BJ (cell line): ENCODE data around the gene CENPO. TPM values are rescaled to one million over a fixed set of nuclear protein-coding genes. Genes with fewer than 3 reads are reported as not detected.

Experiments
- CTCF ChIA-PET: fragments of 350-600 bp; formaldehyde crosslinking; extraction: SDS; loops from one replicate; lab custom pipeline; 2021; ENCODE audit warnings: antibody characterized with exemption, inconsistent platforms; lab: Yijun Ruan, JAX
- POLR2A ChIA-PET: fragments of 300-600 bp; sonication (Branson Sonifier 250); formaldehyde crosslinking; extraction: SDS; loops from one replicate; lab custom pipeline; 2021; ENCODE audit warnings: antibody characterized with exemption; lab: Charles Lee
- DNase-seq: peaks from one replicate; pipeline ENCODE4 v3.0.0-alpha.2; 2011; ENCODE audit warnings: low read depth
- H3K27me3 ChIP-seq: 2 replicates; pipeline ENCODE4 v1.6.0; 2011; ENCODE audit warnings: low read length; ENCODE audit not compliant: control insufficient read depth, insufficient read depth
- H3K36me3 ChIP-seq: 2 replicates; pipeline ENCODE4 v1.5.1; 2011; ENCODE audit warnings: low read length; ENCODE audit not compliant: control insufficient read depth, insufficient read depth
- H3K4me3 ChIP-seq: 2 replicates; pipeline ENCODE4 v1.5.1; 2011; ENCODE audit warnings: low read depth, mild to moderate bottlenecking, control low read depth, low read length
- polyA plus RNA-seq: library from polyadenylated mRNA; depleted of rRNA; stranded (reverse); fragments of >200 nt; gene quantifications from 2 replicates; pipeline ENCODE4 v1.2.3, GENCODE V29; 2011
- TF ChIP-seq, protein P1 (sequence below): IDR thresholded peaks from 2 replicates; pipeline ENCODE4 v1.5.1; 2011; ENCODE audit warnings: low read depth, mild to moderate bottlenecking, control low read depth, inconsistent platforms, low read length, moderate library complexity; ENCODE audit not compliant: insufficient read depth

The CENPO gene
- polyA plus RNA-seq, 1 experiment: 19.4 TPM

DNA sequence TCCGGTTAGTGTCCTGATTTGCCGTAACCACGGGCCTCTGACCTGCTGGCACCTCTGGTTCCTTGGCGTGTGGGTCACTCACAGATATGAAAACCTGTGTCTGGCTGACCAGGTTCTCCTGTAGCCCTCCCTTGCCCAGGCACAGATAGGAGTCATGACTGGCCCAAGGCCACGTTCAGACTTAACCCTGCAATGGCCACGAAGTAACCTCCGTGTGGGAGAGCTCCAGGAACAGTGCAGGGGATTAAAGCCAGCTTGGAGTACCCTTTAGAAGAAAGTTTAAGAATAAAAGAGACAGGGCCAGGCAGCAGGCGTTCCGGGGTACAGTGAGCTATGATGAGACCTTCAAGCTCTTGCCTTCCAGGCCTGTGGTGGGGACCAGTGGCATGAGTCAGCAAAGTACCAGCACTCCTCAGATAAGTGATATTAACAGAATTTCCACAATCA lies 25.5 kb downstream of the CENPO start:
- DNase-seq: no peak
- ChIA-PET CTCF (interaction anchor here (1.1 to 4.1 kb wide), 3 partner anchors 9 to 409 kb away, joined by 4 to 20 read pairs (median 19); no protein-coding TSS in a partner anchor), POLR2A (no interaction called here)
- peaks cover 14% of the 10 kb centered on the region for H3K36me3 ChIP-seq
- TF ChIP-seq, protein P1, sequence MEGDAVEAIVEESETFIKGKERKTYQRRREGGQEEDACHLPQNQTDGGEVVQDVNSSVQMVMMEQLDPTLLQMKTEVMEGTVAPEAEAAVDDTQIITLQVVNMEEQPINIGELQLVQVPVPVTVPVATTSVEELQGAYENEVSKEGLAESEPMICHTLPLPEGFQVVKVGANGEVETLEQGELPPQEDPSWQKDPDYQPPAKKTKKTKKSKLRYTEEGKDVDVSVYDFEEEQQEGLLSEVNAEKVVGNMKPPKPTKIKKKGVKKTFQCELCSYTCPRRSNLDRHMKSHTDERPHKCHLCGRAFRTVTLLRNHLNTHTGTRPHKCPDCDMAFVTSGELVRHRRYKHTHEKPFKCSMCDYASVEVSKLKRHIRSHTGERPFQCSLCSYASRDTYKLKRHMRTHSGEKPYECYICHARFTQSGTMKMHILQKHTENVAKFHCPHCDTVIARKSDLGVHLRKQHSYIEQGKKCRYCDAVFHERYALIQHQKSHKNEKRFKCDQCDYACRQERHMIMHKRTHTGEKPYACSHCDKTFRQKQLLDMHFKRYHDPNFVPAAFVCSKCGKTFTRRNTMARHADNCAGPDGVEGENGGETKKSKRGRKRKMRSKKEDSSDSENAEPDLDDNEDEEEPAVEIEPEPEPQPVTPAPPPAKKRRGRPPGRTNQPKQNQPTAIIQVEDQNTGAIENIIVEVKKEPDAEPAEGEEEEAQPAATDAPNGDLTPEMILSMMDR: no peak
- H3K4me3 ChIP-seq: no peak overlapping the region
- H3K27me3 ChIP-seq: no peaks in the 10 kb centered on the region

GRCh38 chr2:24819442-24820174 lies 26.4 kb downstream of the CENPO start:
- DNase-seq: no peak
- no peaks in the 10 kb centered on the region for H3K27me3 ChIP-seq
- TF ChIP-seq, protein P1: no peak
- POLR2A ChIA-PET: no interaction called here
- H3K4me3 ChIP-seq: no peak overlapping the region
- peaks cover 14% of the 10 kb centered on the region for H3K36me3 ChIP-seq
- CTCF ChIA-PET: interaction anchor here (1.1 to 4.1 kb wide), 3 partner anchors 8 to 410 kb away, joined by 4 to 20 read pairs (median 19); no protein-coding TSS in a partner anchor

- ChIA-PET POLR2A (no interaction called here), CTCF (interaction anchor here (1.1 to 4.1 kb wide), 3 partner anchors 27 to 410 kb away, joined by 3 to 20 read pairs (median 4); partner anchors contain the start of genes CENPO and PTRHD1)
- peaks cover 14% of the 10 kb centered on the region for H3K36me3 ChIP-seq
These were observed 26.9 kb downstream of the CENPO start for GRCh38 chr2:24820175-24820513.

DNA sequence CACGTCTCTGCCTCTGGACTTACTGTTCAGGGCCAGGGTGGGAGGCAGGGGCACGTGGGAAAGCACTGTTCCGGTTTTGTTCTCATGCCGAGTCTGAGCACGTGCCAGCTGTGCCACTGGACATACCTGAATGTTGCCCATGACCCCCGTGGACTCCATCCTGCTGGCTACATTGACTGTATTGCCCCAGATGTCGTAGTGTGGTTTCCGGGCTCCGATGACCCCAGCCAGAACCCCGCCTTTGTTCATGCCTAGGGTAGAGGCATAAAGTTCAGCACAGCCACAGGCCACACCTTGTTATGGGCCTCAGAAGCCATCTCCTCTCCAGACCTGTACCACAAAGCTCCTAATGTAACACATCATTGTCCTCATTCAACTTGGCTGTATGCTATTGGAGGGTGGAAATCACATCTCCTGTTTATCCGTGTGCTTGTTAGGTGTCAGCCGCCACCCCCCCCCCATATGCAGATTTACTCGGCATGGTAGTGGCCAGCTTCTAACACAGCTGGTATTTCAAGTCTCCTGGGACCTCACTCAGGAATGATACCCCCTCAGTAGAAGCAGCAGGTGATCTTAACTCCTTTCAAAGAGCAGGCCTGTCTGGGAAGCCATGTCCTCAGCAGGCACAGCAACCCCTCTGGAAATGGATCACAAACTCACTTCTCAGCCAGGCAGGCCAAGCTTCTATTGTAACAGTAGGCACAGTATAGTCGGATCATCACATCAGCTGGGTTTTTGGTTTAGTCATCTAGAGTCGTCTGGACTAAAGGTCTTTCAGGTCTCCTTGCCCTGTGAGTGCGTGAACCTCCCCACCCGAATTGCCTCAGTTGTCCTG lies 27.6 kb downstream of the CENPO start:
- TF ChIP-seq, protein P1: no peak
- Histone ChIP-seq H3K36me3 (peaks cover 15% of the 10 kb centered on the region), H3K27me3 (no peaks in the 10 kb centered on the region), H3K4me3 (no peak overlapping the region)
- POLR2A ChIA-PET: no interaction called here
- DNase-seq: no peak
- CTCF ChIA-PET: interaction anchor here (1.1 to 4.1 kb wide), 3 partner anchors 28 to 411 kb away, joined by 3 to 20 read pairs (median 4); partner anchors contain the start of genes CENPO and PTRHD1

More at GRCh38 chr2:24820175-24820513, 26.9 kb downstream of the CENPO start:
- no peaks in the 10 kb centered on the region for H3K27me3 ChIP-seq
- no peak for DNase-seq
- no peak overlapping the region for H3K4me3 ChIP-seq
- TF ChIP-seq, protein P1: no peak

DNA sequence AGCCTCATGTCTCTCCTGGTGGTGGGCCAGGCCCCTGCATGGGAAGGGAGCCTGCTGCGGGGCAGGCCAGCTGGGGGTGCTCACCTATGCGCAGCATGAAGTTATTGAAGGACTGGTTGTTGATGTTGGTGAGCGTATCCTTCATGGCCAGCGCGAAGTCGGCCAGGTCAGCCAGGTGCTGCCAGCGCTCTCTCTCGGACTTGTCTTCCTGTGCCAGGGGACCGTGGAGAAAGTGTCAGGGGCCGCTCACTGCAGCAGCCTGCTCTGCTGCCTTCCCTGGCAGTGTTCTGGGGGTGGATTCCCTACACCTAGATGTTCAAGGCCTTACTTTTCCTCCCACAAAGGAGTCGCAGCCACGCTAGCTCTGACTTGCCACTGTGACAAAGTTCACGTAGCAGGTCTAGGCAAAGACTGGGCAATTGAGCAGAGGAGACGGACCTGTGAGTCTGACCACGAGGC lies 28.2 kb downstream of the CENPO start:
- Histone ChIP-seq H3K4me3 (no peak overlapping the region), H3K36me3 (peaks cover 15% of the 10 kb centered on the region), H3K27me3 (no peaks in the 10 kb centered on the region)
- CTCF ChIA-PET: interaction anchor here (1.1 to 4.1 kb wide), 3 partner anchors 28 to 412 kb away, joined by 3 to 20 read pairs (median 4); partner anchors contain the start of genes CENPO and PTRHD1
- TF ChIP-seq, protein P1: no peak
- POLR2A ChIA-PET: no interaction called here
- no peak for DNase-seq
